H9 (cell line): ENCODE results near the gene MMEL1. TPM values are rescaled to one million over a fixed set of nuclear protein-coding genes. Genes with fewer than 3 reads are reported as not detected.
"Not testable (repeated sequence)": the region's sequence is repeated elsewhere in the genome, so short reads cannot be mapped to it uniquely, and the experiment has no call there.

Experiments used
- DNase-seq: peaks from one replicate; pipeline ENCODE4 v3.0.0-alpha.2; 2017
- H2AFZ ChIP-seq: one replicate; pipeline ENCODE4 v1.6.1; 2013; ENCODE audit warnings: mild to moderate bottlenecking, low read length, control low read depth, moderate library complexity
- H2AK5ac ChIP-seq: 2 replicates; pipeline ENCODE4 v1.6.1; 2013; ENCODE audit warnings: low read length, control low read depth, mixed read lengths; ENCODE audit not compliant: insufficient read length
- H2BK120ac ChIP-seq: one replicate; pipeline ENCODE4 v1.6.1; 2013; ENCODE audit warnings: low read depth, mild to moderate bottlenecking, low read length, control low read depth, inconsistent platforms; ENCODE audit not compliant: poor library complexity, severe bottlenecking
- H2BK12ac ChIP-seq: 2 replicates; pipeline ENCODE4 v1.6.1; 2013; ENCODE audit warnings: low read length, control low read depth, mixed read lengths, low read depth; ENCODE audit not compliant: insufficient read length
- H2BK15ac ChIP-seq: 2 replicates; pipeline ENCODE4 v1.6.1; 2013; ENCODE audit warnings: low read depth, low read length, control low read depth
- H2BK20ac ChIP-seq: one replicate; pipeline ENCODE4 v1.6.1; 2013; ENCODE audit warnings: low read depth, mild to moderate bottlenecking, low read length, control low read depth, inconsistent platforms; ENCODE audit not compliant: poor library complexity, severe bottlenecking
- H2BK5ac ChIP-seq: 2 replicates; pipeline ENCODE4 v1.6.1; 2013; ENCODE audit warnings: low read length, control low read depth, mixed read lengths; ENCODE audit not compliant: insufficient read length
- H3K14ac ChIP-seq: 2 replicates; pipeline ENCODE4 v1.6.1; 2013; ENCODE audit warnings: low read length, control low read depth; ENCODE audit not compliant: insufficient read depth
- H3K18ac ChIP-seq: 2 replicates; pipeline ENCODE4 v1.6.1; 2013; ENCODE audit warnings: low read depth, mild to moderate bottlenecking, mixed read lengths, low read length, control low read depth; ENCODE audit not compliant: insufficient read length
- H3K23ac ChIP-seq: 2 replicates; pipeline ENCODE4 v1.6.1; 2013; ENCODE audit warnings: low read length, control low read depth, mixed read lengths, low read depth; ENCODE audit not compliant: insufficient read length
- H3K23me2 ChIP-seq: 2 replicates; pipeline ENCODE4 v1.6.1; 2013; ENCODE audit warnings: low read depth, mild to moderate bottlenecking, mixed read lengths, low read length, control low read depth; ENCODE audit not compliant: insufficient read length, poor library complexity, severe bottlenecking
- H3K27ac ChIP-seq: 2 replicates; pipeline ENCODE4 v1.5.1; 2013; ENCODE audit warnings: low read length, control low read depth, mixed read lengths, low read depth; ENCODE audit not compliant: insufficient read length
- H3K27me3 ChIP-seq: 2 replicates; pipeline ENCODE4 v1.6.1; 2013; ENCODE audit warnings: low read length, control low read depth, inconsistent platforms; ENCODE audit not compliant: insufficient read depth
- H3K4ac ChIP-seq: 2 replicates; pipeline ENCODE4 v1.6.1; 2013; ENCODE audit warnings: low read depth, mild to moderate bottlenecking, control low read depth, inconsistent platforms, low read length, moderate library complexity
- H3K4me1 ChIP-seq: 2 replicates; pipeline ENCODE4 v1.6.1; 2013; ENCODE audit warnings: low read length, control low read depth, inconsistent platforms; ENCODE audit not compliant: insufficient read depth
- H3K4me2 ChIP-seq: 2 replicates; pipeline ENCODE4 v1.6.1; 2013; ENCODE audit warnings: low read length, control low read depth, mixed read lengths; ENCODE audit not compliant: insufficient read length, insufficient read depth
- H3K56ac ChIP-seq: 2 replicates; pipeline ENCODE4 v1.6.1; 2013; ENCODE audit warnings: low read depth, mild to moderate bottlenecking, mixed read lengths, low read length, control low read depth; ENCODE audit not compliant: insufficient read length
- H3K79me1 ChIP-seq: 2 replicates; pipeline ENCODE4 v1.6.1; 2013; ENCODE audit warnings: low read depth, mild to moderate bottlenecking, moderate library complexity, low read length, control low read depth, inconsistent platforms; ENCODE audit not compliant: insufficient read depth, poor library complexity, severe bottlenecking
- H3K79me2 ChIP-seq: 2 replicates; pipeline ENCODE4 v1.6.1; 2013; ENCODE audit warnings: low read length, control low read depth, inconsistent platforms; ENCODE audit not compliant: insufficient read depth
- H3K9ac ChIP-seq: 2 replicates; pipeline ENCODE4 v1.6.1; 2013; ENCODE audit warnings: low read length, control low read depth, mixed read lengths; ENCODE audit not compliant: insufficient read length; ENCODE audit errors: extremely low read depth
- H3K9me3 ChIP-seq: one replicate; pipeline ENCODE4 v1.6.1; 2013; ENCODE audit warnings: low read depth, low read length, inconsistent platforms; ENCODE audit not compliant: control insufficient read depth
- H3T11ph ChIP-seq: one replicate; pipeline ENCODE4 v1.6.1; 2013; ENCODE audit warnings: mild to moderate bottlenecking, low read length, control low read depth, inconsistent platforms
- H4K20me1 ChIP-seq: one replicate; pipeline ENCODE4 v1.6.1; 2013; ENCODE audit not compliant: control insufficient read depth, insufficient read length, insufficient read depth
- H4K5ac ChIP-seq: 2 replicates; pipeline ENCODE4 v1.6.1; 2013; ENCODE audit warnings: low read depth, mild to moderate bottlenecking, mixed read lengths, low read length, control low read depth; ENCODE audit not compliant: insufficient read length
- H4K8ac ChIP-seq: replicated peaks from 2 replicates; pipeline ENCODE4 v1.6.1; 2013; ENCODE audit warnings: low read length, control low read depth, mixed read lengths, low read depth; ENCODE audit not compliant: insufficient read length
- H4K91ac ChIP-seq: 2 replicates; pipeline ENCODE4 v1.6.1; 2013; ENCODE audit warnings: low read depth, mild to moderate bottlenecking, moderate library complexity, mixed read lengths, low read length, control low read depth; ENCODE audit not compliant: insufficient read length
- H3K27ac Mint-ChIP-seq, 3 experiments: 2 replicates in 2 of 3; 3 replicates in 1 of 3; pipeline ENCODE4 v1.8.0; 2020 to 2021; ENCODE audit warnings: mixed read lengths in 3 of 3, mild to moderate bottlenecking in 1 of 3, moderate library complexity in 1 of 3
- H3K27me3 Mint-ChIP-seq: 2 replicates; pipeline ENCODE4 v1.8.0; 2021; ENCODE audit warnings: low read depth, mild to moderate bottlenecking, moderate library complexity, mixed read lengths
- H3K36me3 Mint-ChIP-seq, 3 experiments: 2 replicates in 2 of 3; 3 replicates in 1 of 3; pipeline ENCODE4 v1.8.0; 2020 to 2021; ENCODE audit warnings: low read depth in 3 of 3, mixed read lengths in 3 of 3; ENCODE audit not compliant: insufficient read depth in 1 of 3
- H3K4me1 Mint-ChIP-seq, 2 experiments: 2 replicates each; pipeline ENCODE4 v1.8.0; 2020; ENCODE audit warnings: mixed read lengths in 2 of 2
- H3K4me3 Mint-ChIP-seq, 2 experiments: 2 replicates in 1 of 2; 3 replicates in 1 of 2; pipeline ENCODE4 v1.8.0; 2020 to 2021; ENCODE audit warnings: mild to moderate bottlenecking in 2 of 2, mixed read lengths in 2 of 2, moderate library complexity in 1 of 2
- H3K9me3 Mint-ChIP-seq, 2 experiments: 2 replicates in 1 of 2; 3 replicates in 1 of 2; pipeline ENCODE4 v1.8.0; 2020; ENCODE audit warnings: mild to moderate bottlenecking in 2 of 2, mixed read lengths in 2 of 2, moderate library complexity in 1 of 2
- CTCF ChIP-seq: fragments of 200-600 bp; sonication (generic); conservative IDR thresholded peaks from 3 replicates; pipeline ENCODE4 v1.8.0; 2021; ENCODE audit warnings: antibody characterized with exemption, mild to moderate bottlenecking
- WGBS: extraction: QIAGEN DNeasy Blood & Tissue Kit; methylation state at CpG from one replicate; pipeline ENCODE4 v1.1.7; 2013; ENCODE audit warnings: missing lambda C conversion rate, low lambda C conversion rate, mixed read lengths; ENCODE audit not compliant: insufficient read length; ENCODE audit errors: extremely low coverage; 5-methylcytosine and 5-hydroxymethylcytosine counted together
- long read RNA-seq: library from polyadenylated mRNA; unstranded; transcript quantifications from one replicate; pipeline ENCODE4 v2.0.0, GENCODE V29; 2020
- total RNA-seq: library from RNA; stranded (reverse); gene quantifications from 2 replicates; pipeline ENCODE4 v1.2.1, GENCODE V29; 2021

The MMEL1 gene
- total RNA-seq, result 0.42 and 0.59 TPM in 2 replicates
- long read RNA-seq, partial matches to known transcripts, result 0 of 1 reads
- long read RNA-seq, other reads (novel, unspliced or antisense), result 1 of 1 reads

- H3K79me1 ChIP-seq, result no peaks in the 10 kb centered on the region
- H3K4me2 ChIP-seq, result no peak within 1 kb of the TSS
- WGBS, result no CpG with 5 or more reads among the region's 16 CpGs
- Mint-ChIP-seq H3K9me3 (peaks cover 24 to 31% of the 10 kb centered on the region in 2 experiments), H3K4me3 (no peak within 1 kb of the TSS), H3K36me3 (peaks cover 7 to 13% (median 13%) of the 10 kb centered on the region in 3 experiments), H3K4me1 (peaks cover 14 to 32% of the 10 kb centered on the region in 2 experiments), H3K27me3 (peaks cover 66% of the 10 kb centered on the region), H3K27ac (no peak within 1 kb of the TSS)
- TF ChIP-seq CTCF, result no peak
- H3K27me3 ChIP-seq, result peaks cover 17% of the 10 kb centered on the region; the same call in 1 of the 2 replicates
- no peak within 1 kb of the TSS for H2BK12ac ChIP-seq
- no peak within 1 kb of the TSS for H3K27ac ChIP-seq
- H2BK120ac ChIP-seq, result no peak within 1 kb of the TSS
- H3T11ph ChIP-seq, result no peak within 1 kb of the TSS
- H2AFZ ChIP-seq, result no peak within 1 kb of the TSS
- no peak within 1 kb of the TSS for H3K4ac ChIP-seq
- H2BK5ac ChIP-seq, result no peak within 1 kb of the TSS
- no peak within 1 kb of the TSS for H4K91ac ChIP-seq
- peaks cover 6% of the 10 kb centered on the region for H3K9me3 ChIP-seq
- H3K4me1 ChIP-seq, result no peaks in the 10 kb centered on the region
- no peak within 1 kb of the TSS for H2BK20ac ChIP-seq
- H3K9ac ChIP-seq, result no peak within 1 kb of the TSS
- H4K8ac ChIP-seq, result no peak within 1 kb of the TSS
- H2BK15ac ChIP-seq, result no peak within 1 kb of the TSS
- H4K20me1 ChIP-seq, result peaks cover 2% of the 10 kb centered on the region
- H2AK5ac ChIP-seq, result no peak within 1 kb of the TSS
- no peak within 1 kb of the TSS for H4K5ac ChIP-seq
- H3K18ac ChIP-seq, result no peak within 1 kb of the TSS
- no peak for DNase-seq
- H3K14ac ChIP-seq, result no peak within 1 kb of the TSS
- no peak within 1 kb of the TSS for H3K23ac ChIP-seq
- H3K79me2 ChIP-seq, result no peaks in the 10 kb centered on the region
- H3K56ac ChIP-seq, result no peak within 1 kb of the TSS
- peaks cover 3% of the 10 kb centered on the region for H3K23me2 ChIP-seq
Measured at GRCh38 chr1:2632561-2633361, at the start of gene MMEL1. Gene MMEL1, minus strand, starts transcription at chr1:2633016. Its CDS starts 3,532 bp downstream, at chr1:2629484.

- H2BK15ac ChIP-seq, DNase-seq, H2BK120ac ChIP-seq, H2AFZ ChIP-seq, H4K5ac ChIP-seq, H3K27ac Mint-ChIP-seq, H3K56ac ChIP-seq, H3K27ac ChIP-seq, H4K8ac ChIP-seq, H3T11ph ChIP-seq, H3K9ac ChIP-seq, H3K27me3 ChIP-seq, H2BK20ac ChIP-seq, H3K27me3 Mint-ChIP-seq, H3K4me3 Mint-ChIP-seq, H2BK5ac ChIP-seq, H3K79me2 ChIP-seq, H3K14ac ChIP-seq, H3K23me2 ChIP-seq, H3K4ac ChIP-seq, H3K9me3 ChIP-seq, H3K79me1 ChIP-seq, H3K18ac ChIP-seq, H3K23ac ChIP-seq, H4K91ac ChIP-seq, H3K36me3 Mint-ChIP-seq, H2BK12ac ChIP-seq, H3K9me3 Mint-ChIP-seq, H2AK5ac ChIP-seq, H3K4me2 ChIP-seq, H4K20me1 ChIP-seq, H3K4me1 Mint-ChIP-seq, H3K4me1 ChIP-seq: not testable (repeated sequence)
- no CpG with 5 or more reads among the region's 10 CpGs for WGBS
Measured at GRCh38 chr1:2676726-2677125, 43.9 kb upstream of the MMEL1 start.
